HG02938 (cell line): ENCODE measurements around the gene INCA1.
"Not testable (repeated sequence)": the region's sequence is repeated elsewhere in the genome, so short reads cannot be mapped to it uniquely, and the experiment has no call there.

Experiments
- ATAC-seq: cut with Tn5 transposase; IDR thresholded peaks from one replicate; pipeline ENCODE4 v1.9.1; 2021; ENCODE audit warnings: mild to moderate bottlenecking, moderate library complexity; ENCODE audit not compliant: unreplicated experiment

INCA1 gene, protein sequence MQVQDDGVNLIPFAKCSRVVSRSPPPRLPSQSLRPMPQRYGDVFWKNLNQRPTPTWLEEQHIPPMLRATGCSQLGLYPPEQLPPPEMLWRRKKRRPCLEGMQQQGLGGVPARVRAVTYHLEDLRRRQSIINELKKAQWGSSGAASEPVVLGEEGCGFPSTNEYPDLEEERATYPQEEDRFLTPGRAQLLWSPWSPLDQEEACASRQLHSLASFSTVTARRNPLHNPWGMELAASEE

DNA sequence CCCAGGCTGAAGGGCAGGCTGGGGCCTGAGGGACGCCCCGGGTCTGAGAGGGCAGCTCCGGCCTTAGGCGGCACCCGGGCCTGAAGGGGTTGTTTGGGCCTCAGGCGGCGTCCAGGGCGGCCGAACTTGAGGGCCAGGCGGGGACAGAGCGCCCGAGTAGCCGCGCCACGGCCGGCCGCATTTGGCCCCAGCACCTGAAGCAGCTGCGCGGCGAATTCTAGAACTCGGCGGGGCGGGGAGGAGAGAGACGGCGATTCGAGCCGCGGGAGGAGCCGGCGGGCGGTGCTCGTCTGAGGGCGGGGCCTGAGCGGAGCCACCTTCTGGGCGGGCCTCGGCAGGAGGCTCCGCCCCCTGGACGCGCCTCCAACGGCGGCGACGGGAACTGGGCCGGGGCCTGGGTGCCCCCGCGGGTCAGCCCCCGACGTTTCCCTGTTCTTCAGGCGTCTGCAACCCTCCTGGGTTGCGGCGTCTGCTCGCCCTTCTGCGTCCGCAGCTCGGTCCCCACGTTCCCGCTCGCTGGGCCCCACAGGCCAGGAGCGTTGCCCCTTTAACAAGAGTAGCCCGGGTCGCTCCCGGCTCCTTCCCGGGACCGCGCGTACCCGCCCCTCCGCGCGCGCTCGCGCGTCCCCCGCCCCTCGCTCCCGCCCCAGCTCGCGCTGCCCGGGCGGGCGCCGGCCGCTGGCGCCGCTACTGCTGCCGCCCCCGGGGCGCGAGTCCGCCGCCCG, at the start of gene INCA1, which contains the start of gene KIF1C:
TSS of gene INCA1 (minus strand) at position 221 of the 725 bp plus-strand sequence. CDS start 3,085 bp downstream, outside the sequence.
TSS of gene KIF1C (plus strand) at position 649 of the 725 bp plus-strand sequence. CDS start 2,297 bp downstream, outside the sequence.
- ATAC-seq: peak; percentile 78

DNA sequence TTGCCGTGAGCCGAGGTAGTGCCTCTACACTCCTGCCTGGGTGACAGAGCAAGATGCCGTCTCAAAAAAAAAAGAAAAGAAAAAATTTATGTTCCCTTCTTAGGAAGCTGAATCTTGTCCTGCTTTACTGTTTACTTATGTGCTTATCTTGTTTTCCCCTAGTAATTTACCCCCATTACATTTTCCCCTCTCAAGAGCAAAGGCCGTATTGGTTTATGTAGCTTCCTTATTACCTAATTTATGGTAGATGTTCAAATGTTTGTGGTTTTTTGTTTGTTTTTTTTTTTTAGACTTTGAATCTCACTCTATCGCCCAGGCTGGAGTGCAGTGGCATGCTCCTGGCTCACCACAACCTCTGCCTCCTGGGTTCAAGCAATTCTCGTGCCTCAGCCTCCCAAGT, 48.2 kb upstream of the INCA1 start:
- no peak for ATAC-seq

DNA sequence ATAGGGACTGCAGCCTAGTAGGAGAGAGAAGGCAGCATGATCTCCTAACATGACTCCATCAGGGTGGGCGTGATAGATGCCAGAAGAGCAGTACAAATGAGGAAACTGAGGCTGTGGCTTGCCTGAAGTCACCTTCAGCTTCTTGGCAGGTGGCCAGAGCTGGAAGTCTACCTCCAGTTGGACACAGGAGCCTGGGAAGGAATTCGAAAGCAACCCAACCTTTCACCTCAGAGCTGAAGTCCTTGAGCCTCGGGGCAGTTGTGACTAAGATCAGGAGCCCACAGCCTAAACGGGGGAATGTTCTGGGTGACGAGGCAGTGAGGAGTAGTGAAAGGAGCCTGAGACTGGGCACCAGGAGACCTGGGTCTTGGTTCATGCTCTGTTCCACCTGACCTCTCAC, 47.3 kb upstream of the INCA1 start:
- ATAC-seq: no peak

DNA sequence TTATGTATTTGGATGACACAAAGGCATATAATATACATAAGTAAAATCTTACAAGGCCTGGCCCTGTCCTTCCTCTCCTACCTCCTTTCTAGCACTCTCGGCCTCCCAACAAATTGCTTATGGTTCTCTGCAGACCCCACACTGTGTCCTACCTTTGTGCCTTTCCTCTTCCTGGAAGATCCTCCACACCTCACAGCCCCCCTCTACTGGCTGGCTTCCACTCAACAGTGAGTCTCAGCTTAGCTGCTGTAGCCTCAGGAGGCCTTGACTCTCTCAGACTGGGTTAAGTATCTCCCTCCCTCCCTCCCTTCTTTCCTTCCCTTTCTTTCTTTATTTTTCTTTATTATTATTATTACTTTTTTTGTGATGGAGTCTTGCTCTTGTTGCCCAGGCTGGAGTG, 46.2 kb upstream of the INCA1 start:
- no peak for ATAC-seq

DNA sequence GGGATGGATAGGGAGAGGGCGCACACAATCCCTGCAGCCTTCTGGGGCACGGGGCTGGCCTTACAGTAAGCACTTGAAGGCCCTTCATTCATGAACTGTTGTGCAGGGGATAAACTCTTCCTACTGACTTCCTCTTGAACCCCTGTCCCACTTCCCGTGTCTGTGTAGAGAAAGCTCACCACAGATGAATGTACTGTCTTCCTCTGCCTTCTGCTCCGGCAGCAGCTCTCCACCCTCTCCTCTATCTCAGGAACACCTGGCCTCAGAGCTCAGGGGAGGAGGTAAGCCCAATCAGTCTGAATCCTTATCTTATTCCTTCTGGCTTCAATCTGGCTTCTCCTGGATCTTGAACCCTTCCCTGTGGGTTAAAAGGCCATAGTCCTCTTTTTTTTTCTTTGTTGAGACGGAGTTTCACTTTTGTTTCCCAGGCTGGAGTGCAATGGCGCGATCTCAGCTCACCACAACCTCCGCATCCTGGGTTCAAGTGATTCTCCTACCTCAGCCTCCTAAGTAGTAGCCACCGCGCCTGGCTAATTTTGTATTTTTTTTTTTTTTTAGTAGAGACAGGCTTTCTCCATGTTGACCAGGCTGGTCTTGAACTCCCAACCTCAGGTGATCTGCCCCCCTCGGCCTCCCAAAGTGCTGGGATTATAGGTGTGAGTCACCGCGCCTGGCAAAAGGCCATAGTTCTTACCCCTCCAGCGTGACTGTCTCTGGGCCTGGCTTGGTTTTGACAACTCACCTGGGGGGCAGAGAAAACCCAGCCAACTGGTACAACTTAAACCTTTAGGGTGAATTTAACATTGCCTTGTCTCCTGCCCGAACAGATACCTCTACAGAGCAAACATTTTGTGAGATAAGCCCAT, 45.1 kb upstream of the INCA1 start:
- no peak for ATAC-seq

DNA sequence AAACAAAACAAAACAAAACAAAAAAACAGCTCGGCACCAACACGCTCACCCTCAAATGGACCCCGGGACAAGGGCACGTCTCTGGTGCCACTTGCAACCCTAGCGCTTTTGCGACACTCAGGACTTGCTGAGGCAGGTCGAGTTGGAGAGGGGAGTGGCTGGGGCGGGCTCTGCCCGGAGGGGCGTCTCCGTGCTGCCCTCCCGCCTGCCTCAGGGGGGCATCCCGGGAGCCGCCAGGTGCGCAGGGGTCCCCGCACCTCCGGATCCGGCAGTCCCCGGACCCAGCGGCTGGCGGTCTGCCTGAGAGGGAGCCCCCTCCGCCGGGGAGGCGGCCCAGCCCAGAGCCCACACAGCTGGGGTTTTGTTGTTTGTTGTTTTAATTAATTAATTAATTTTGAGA, 38.0 kb upstream of the INCA1 start, which contains the start of gene SLC52A1:
TSS of gene SLC52A1 (minus strand) at position 112 of the 400 bp plus-strand sequence. CDS start 820 bp downstream, outside the sequence.
- ATAC-seq: no peak

DNA sequence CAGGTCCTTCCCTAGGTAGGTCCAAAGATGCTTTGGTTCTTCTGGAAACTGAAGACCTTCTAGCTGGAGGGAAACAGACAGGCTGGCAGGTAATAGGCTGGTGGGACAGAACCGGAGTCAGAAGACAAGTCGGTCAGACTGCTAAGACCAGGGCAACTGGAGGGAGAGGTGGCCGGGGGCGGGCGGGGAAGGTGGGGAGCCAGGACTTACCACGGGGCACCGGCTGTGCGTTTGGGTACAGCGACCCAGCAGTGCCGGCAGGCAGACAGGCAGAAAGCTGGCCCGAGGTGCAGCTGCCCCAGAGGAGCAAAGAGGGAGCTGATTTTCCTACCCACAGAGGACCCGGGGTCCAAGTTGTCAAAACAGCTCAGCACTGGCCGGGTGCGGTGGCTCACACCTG, 37.3 kb upstream of the INCA1 start:
- no peak for ATAC-seq

DNA sequence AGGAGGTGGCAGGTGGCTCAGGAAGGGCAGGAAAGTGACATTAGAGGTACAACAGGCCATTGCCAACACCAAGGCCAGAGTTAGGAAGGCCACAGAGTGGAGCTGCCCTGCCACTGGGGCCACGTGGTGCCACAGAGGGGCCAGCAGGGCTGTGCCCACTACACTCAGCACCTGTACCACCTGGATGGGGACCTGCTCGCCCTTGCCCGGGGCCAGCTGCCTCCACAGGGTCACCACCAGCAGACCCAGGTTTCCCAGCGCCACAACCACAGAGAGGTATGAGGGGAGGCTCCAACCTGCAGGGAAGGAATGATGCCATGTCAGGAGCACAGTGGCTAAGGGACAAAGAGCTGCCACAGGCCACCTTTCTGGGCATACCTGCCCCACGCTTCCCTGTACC, 36.7 kb upstream of the INCA1 start:
- no peak for ATAC-seq

DNA sequence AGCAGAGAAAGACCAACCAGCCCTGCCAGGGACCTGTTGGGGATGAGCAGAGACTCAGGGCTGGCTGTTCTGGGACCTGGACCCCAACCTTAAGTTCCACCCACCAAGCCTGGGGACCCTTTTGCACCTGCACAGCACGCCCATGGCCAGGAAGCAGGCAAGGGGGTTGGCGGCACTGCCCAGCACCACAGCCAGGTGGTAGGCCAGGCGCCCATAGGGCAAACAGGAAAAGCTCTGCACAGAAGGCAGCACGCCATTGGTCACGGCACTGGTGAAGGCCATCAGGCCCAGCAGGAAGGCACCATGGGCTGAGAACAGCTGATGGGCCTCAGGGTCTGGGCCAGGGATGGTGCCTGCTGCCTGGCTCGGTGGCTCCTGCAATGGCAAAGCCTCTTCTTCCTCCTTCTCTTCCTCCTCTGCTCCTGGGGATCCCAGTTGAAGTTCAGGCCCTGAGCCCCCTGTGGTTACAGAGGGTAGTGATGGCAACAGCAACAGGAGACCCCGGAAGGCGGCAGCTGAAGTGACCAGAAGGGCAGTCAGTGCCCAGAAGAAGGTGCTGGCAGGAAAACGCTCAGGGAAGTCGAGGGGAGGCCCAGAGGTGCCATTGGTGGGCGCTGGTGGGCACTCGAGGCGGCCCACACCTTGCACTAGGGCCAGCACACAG, 36.2 kb upstream of the INCA1 start:
- no peak for ATAC-seq

DNA sequence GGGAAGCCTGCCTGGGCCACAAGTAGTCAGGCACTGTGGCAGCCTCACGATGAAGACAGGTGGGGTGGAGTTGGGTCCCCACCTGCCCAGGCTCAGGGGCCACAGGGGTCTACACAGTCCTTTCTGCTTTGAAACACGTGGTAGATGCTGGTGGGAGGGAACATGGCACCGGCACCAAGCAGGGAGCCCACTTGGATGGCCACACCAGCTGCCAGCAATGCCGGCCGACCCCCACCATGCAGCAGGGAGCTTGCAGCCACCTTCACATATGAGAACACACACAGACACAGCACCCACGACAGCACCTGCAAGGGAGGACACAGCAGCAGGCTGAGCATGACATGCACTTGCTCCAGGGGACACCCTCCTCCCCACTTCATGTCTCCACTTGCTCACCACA, 35.5 kb upstream of the INCA1 start:
- no peak for ATAC-seq

DNA sequence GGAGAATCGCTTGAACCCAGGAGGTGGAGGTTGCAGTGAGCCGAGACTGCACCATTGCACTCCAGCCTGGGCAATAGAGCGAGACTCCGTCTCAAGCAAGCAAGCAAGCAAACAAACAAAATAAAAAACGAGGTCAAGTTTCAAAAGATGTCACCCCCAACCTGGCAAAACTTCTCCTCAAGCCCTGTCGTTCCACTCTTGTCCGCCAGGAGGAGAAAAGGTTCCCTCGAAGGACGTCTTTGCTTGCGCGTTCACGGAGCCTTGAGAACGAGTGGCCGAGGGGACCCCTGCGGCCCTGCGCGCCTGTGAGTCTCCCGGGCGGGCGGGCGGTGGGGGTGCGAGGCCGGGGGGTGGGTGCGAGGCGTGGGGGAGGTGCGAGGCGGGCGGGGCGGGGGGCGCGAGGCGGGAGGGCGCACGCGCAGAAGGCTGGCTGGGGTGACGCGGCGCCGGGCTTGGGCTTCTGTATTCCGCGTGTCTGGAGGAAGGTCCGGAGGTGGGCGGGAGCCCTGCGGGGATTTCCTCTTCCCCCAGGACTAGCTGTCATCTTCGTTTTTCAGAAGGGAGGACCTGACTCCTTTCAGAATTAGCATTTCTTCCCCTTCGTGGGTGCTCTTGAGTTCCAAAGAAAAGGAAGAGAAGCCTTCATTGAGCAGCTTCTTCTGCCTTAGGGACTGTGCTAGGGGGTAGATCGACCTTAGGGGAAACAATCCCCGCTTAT, 34.2 kb upstream of the INCA1 start:
- no peak for ATAC-seq

DNA sequence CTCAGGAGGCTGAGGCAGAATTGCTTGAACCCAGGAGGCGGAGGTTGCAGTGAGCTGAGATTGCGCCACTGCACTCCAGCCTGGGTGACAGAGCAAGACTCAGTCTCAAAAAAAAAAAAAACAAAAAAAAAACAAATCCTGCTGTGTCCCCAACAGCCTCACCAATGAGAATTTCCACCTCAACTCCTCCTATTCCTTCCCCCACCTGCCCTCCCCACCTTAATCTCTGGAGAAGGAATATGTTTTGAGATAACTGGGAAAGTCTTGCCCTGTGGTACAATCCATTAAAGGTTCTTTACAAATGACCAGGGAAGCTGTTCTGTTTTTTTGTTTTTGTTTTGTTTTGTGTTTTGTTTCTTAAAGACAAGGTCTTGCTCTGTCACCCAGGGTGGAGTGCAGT, 32.8 kb upstream of the INCA1 start:
- ATAC-seq: not testable (repeated sequence)

DNA sequence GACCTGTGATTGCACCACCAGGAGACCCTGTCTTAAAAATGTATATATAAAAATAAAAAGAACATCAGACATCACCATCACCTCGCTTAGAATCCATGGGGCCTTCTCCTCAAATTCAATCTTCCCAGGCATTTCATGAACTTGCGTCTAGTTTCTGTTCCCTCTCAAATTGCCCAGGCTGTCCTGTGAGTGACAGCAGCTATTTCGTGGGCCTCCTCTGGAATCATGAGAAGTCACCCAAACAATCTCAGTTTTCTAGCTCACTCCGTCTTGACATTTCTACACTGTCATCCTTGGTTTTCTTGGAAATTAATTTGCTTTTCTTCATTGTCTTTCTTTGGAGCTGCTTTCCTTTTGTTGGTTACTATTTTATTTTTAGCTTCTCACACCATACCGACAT, 30.6 kb upstream of the INCA1 start:
- no peak for ATAC-seq

DNA sequence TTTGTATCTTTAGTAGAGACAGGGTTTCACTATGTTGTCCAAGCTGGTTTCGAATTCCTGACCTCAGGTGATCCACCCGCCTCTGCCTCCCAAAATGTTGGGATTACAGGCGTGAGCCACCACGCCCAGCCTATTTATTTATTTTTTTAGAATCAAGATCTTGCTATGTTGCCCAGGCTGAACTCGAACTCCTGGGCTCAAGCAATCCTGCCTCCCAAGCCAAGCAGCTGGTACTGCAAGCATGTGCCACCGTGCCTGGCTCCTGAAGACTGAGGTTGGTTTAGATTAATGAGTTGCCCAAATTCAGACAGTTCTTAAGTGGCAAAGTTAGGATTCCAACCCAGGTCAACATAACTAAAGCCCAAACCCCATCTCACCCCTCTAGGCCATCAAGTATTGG, 30.0 kb upstream of the INCA1 start:
- no peak for ATAC-seq

DNA sequence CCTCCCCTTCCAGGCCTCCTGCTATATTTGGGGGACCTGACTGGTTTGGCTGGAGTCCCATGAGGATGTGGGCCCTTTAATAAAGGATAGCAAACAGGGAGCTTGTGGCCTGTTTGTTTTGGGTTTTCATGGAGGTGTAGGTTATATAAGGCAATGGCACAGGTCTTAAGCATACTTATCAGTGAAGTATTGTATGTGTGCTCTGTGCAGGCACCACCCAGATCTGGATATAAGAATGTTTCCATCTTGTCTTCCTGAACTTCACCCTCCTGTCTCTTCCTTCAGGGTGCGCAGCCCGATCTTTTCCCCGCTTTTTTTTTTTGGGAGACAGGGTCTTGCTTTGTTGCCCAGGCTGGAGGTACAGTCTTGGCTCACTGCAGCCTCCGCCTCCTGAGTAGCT, 27.3 kb upstream of the INCA1 start:
- ATAC-seq: no peak

DNA sequence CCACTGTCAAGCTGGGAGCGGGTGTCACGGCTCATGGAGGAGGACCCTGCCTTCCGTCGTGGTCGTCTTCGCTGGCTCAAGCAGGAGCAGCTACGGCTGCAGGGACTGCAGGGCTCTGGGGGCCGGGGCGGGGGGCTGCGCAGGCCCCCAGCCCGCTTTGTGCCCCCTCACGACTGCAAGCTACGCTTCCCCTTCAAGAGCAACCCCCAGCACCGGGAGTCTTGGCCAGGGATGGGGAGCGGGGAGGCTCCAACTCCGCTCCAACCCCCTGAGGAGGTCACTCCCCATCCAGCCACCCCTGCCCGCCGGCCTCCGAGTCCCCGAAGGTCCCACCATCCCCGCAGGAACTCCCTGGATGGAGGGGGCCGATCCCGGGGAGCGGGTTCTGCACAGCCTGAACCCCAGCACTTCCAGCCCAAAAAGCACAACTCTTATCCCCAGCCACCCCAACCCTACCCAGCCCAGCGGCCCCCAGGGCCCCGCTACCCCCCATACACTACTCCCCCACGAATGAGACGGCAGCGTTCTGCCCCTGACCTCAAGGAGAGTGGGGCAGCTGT, 26.3 kb upstream of the INCA1 start:
- no peak for ATAC-seq

DNA sequence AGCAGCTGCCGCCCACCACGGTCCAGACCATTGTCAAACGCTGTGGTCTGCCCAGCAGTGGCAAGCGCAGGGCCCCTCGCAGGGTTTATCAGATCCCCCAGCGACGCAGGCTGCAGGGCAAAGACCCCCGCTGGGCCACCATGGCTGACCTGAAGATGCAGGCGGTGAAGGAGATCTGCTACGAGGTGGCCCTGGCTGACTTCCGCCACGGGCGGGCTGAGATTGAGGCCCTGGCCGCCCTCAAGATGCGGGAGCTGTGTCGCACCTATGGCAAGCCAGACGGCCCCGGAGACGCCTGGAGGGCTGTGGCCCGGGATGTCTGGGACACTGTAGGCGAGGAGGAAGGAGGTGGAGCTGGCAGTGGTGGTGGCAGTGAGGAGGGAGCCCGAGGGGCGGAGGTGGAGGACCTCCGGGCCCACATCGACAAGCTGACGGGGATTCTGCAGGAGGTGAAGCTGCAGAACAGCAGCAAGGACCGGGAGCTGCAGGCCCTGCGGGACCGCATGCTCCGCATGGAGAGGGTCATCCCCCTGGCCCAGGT, 24.9 kb upstream of the INCA1 start:
- no peak for ATAC-seq

DNA sequence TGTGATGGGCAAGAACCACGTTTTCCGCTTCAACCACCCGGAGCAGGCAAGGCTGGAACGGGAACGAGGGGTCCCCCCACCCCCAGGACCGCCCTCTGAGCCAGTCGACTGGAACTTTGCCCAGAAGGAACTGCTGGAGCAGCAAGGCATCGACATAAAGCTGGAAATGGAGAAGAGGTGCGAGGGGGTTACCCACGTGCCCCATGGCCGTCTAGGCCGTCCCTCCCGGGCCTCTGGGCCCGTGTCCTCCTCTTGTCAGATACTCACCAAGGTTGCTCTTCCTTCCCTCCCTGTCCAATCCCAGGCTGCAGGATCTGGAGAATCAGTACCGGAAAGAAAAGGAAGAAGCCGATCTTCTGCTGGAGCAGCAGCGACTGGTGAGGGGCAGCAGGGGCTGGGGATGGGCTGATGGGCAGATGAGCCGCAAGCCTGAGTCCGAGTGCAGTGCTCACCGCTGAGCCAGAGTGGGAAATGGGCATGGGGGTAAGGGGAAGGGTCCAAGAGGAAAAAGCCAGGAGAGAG, 23.2 kb upstream of the INCA1 start:
- no peak for ATAC-seq

DNA sequence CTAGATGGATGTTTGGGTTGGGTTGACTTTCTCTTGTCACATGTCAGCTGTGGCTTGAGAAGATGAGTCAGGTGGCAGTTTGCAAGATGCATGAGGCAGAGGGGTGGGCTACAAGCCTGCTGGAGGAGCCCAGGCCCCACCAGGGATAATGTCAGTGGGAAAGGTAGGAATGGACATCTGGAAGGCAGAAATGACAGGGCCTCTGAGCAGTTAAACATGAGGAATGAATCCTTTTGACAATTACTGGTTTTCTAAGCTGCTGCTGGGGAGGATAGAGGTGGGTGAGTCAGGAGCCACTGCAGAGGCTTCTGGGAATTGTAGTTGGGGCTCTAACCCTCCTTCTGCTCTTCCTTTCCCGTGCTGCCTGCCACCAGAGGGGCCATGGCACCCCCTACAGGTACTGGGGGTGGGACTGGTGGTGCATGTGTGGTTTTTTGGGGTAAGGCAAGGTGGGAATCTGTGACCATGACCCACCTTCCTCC, 22.2 kb upstream of the INCA1 start:
- no peak for ATAC-seq
